ENCODE data around the gene TBC1D22A. TPM values are rescaled to one million over a fixed set of nuclear protein-coding genes. Genes with fewer than 3 reads are reported as not detected.

Gene TBC1D22A
- polyA plus RNA-seq, 1 experiment, result 19.8 TPM

DNA sequence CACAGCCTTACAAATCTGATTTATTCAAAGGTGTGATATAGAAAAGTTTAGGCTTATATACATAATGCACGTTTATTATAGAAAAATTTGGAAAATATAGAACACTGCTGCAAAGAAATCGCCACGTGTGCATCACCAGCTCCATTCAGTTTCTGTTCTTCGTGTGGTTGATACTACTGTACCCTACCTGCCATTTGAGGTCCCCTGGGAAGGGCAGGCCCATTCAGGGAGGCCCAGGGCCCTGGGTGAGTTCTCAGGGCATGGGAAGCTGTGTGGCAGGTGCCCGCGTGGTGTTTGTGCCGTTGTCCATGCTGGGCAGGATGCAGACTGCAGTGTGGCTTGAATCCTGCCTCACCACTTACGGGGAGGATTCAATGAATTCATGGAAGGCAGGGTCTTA, 60.8 kb downstream of the TBC1D22A start:
- no peak for DNase-seq (ENCODE audit: low read depth, low spot score)
- ChIA-PET POLR2A (no interaction called here), CTCF (interaction anchor here (1.0 kb wide), 1 partner anchor 24 kb away, joined by 3 read pairs; no protein-coding TSS in a partner anchor)
- Histone ChIP-seq H3K27ac (ENCODE audit: low read depth, low read length) (no peak overlapping the region), H3K4me3 (ENCODE audit: low read depth, low read length) (no peak overlapping the region), H3K27me3 (ENCODE audit: control insufficient read depth, insufficient read depth, low read length) (no peaks in the 10 kb centered on the region), H3K9me3 (ENCODE audit: control insufficient read depth, insufficient read depth, low read length) (no peaks in the 10 kb centered on the region; the same call in 1 of the 2 replicates)
- TF ChIP-seq, protein P1, sequence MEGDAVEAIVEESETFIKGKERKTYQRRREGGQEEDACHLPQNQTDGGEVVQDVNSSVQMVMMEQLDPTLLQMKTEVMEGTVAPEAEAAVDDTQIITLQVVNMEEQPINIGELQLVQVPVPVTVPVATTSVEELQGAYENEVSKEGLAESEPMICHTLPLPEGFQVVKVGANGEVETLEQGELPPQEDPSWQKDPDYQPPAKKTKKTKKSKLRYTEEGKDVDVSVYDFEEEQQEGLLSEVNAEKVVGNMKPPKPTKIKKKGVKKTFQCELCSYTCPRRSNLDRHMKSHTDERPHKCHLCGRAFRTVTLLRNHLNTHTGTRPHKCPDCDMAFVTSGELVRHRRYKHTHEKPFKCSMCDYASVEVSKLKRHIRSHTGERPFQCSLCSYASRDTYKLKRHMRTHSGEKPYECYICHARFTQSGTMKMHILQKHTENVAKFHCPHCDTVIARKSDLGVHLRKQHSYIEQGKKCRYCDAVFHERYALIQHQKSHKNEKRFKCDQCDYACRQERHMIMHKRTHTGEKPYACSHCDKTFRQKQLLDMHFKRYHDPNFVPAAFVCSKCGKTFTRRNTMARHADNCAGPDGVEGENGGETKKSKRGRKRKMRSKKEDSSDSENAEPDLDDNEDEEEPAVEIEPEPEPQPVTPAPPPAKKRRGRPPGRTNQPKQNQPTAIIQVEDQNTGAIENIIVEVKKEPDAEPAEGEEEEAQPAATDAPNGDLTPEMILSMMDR (IDR thresholded peaks at IDR 0.05; ENCODE audit: low read depth, low read length), result no peak

DNA sequence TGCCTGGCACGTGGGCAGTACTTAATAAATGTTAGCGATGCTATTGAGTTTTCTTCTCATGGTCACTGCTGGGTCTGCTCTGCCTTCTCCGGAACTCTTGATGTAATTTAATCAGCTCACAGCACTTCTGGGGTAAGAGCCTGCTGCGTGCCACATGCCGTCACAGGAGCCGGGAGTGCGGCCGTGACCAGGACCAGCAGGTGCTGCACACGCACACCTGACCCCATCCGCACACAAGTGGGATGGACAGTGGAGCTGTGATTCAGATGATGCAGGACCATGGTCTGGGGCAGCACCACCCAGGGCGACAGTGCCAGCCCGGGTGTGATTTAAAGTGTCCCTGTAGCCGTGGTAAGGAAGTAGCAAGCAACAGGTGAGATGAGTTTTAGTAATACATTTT, 61.2 kb downstream of the TBC1D22A start:
- Histone ChIP-seq H3K27me3 (ENCODE audit: control insufficient read depth, insufficient read depth, low read length) (no peaks in the 10 kb centered on the region), H3K4me3 (ENCODE audit: low read depth, low read length) (no peak overlapping the region), H3K27ac (ENCODE audit: low read depth, low read length) (no peak overlapping the region), H3K9me3 (ENCODE audit: control insufficient read depth, insufficient read depth, low read length) (no peaks in the 10 kb centered on the region; the same call in 1 of the 2 replicates)
- CTCF ChIA-PET, result interaction anchor here (1.0 kb wide), 1 partner anchor 25 kb away, joined by 3 read pairs; no protein-coding TSS in a partner anchor
- POLR2A ChIA-PET, result no interaction called here
- TF ChIP-seq, protein P1 (IDR thresholded peaks at IDR 0.05; ENCODE audit: low read depth, low read length), result no peak
- no peak for DNase-seq (ENCODE audit: low read depth, low spot score)

DNA sequence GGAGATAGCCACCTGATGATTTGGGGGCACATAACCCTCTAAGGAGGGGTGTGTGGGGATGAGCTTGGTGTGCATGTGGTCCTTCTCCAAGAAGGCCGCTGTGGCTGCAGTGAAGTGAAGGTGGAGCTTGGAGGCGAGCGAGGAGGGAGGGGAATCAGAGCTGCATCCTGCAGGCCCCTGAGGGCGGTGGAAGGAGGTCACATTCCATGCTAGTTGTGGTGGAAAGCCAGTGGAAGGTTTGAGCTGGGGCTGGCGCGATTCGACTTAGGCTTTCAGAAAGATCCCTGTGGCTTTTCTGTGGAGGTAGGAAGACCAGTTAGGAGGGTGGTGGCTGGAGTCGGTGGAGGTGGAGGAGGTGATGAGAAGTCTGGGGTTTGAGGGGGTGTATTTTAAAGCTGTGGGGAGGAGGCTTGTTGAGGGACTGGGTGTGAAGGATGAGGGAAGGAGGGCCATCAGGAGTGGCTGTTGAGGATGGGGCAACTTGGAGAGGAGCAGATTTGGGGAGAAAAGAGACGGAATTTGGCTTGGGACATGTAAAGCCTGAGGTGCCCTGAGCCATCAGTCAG, 62.0 kb downstream of the TBC1D22A start:
- no peak for DNase-seq (ENCODE audit: low read depth, low spot score)
- CTCF ChIA-PET, result interaction anchor here (0.6 to 1.0 kb wide), 3 partner anchors 23 to 965 kb away, joined by 3 to 7 read pairs (median 4); no protein-coding TSS in a partner anchor
- no peaks in the 10 kb centered on the region; the same call in 1 of the 2 replicates for H3K9me3 ChIP-seq (ENCODE audit: control insufficient read depth, insufficient read depth, low read length)
- no peak overlapping the region for H3K27ac ChIP-seq (ENCODE audit: low read depth, low read length)
- no peaks in the 10 kb centered on the region for H3K27me3 ChIP-seq (ENCODE audit: control insufficient read depth, insufficient read depth, low read length)
- POLR2A ChIA-PET, result no interaction called here
- H3K4me3 ChIP-seq (ENCODE audit: low read depth, low read length), result no peak overlapping the region
- TF ChIP-seq, protein P1 (IDR thresholded peaks at IDR 0.05; ENCODE audit: low read depth, low read length), result no peak

DNA sequence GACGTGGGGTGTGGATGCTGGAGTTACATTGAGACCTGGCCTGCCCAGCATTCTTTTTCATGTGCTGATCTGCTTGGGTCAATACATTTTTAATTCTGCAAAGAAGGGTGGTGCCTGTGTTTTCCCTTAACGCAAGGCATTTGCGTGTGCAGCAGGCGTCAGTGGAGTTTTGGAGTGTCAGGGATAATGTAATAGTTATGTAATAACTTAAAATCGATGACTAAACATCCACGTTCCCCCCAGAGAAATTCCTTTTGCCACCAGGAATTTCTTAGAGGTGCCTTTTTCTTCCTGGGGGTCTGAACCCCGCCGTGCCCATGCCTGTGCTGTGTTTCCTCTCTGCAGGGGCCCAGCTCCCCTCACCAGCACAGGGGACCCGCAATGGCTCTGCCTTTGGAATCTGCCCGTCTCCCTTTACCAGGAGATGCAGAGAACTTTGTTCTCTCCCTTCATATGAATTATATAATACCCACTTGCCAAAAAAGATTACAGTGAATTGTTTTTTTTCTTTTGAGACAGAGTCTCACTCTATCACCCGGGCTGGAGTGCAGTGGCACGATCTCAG, 62.6 kb downstream of the TBC1D22A start:
- H3K9me3 ChIP-seq (ENCODE audit: control insufficient read depth, insufficient read depth, low read length), result no peaks in the 10 kb centered on the region; the same call in 1 of the 2 replicates
- no peak overlapping the region for H3K27ac ChIP-seq (ENCODE audit: low read depth, low read length)
- CTCF ChIA-PET, result interaction anchor here (0.6 to 1.0 kb wide), 2 partner anchors 24 to 965 kb away, joined by 4 to 7 read pairs; no protein-coding TSS in a partner anchor
- TF ChIP-seq, protein P1 (IDR thresholded peaks at IDR 0.05; ENCODE audit: low read depth, low read length), result no peak
- no peak overlapping the region for H3K4me3 ChIP-seq (ENCODE audit: low read depth, low read length)
- POLR2A ChIA-PET, result no interaction called here
- no peak for DNase-seq (ENCODE audit: low read depth, low spot score)
- H3K27me3 ChIP-seq (ENCODE audit: control insufficient read depth, insufficient read depth, low read length), result no peaks in the 10 kb centered on the region

DNA sequence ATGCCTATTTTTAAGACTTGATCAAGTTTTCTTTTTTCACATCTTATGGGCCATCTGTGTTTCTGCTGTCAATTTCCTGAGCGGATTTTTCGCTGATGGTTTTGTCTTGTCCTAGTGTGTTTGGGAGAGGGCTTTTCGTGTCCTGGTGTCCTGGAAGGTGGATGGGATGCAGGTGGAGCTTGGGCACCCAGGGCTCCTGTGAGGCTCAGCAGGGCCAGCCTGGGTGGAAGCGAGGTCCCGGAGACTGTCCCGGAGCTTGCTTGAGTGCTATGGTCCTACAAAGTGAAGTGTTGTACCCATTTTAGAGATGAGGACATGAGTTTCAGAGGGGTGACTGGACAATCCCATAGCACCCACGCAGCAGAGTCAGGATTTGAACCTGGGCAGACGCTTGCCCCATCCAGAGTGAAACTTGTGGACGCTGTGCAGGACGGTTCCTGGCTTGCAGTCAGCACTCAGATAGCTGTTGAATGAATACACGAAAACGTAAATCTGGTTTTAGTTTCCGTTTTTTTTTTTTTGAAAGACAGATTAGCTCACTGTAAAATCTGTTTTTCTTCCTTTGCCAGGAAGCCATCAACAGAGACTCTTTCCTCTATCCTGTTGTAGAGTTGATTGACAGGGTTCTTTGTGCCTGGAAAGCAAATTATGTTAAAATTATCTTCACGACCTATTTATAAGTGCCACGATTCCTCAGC, 64.1 kb downstream of the TBC1D22A start:
- Histone ChIP-seq H3K9me3 (ENCODE audit: control insufficient read depth, insufficient read depth, low read length) (no peaks in the 10 kb centered on the region; the same call in 1 of the 2 replicates), H3K4me3 (ENCODE audit: low read depth, low read length) (no peak overlapping the region), H3K27me3 (ENCODE audit: control insufficient read depth, insufficient read depth, low read length) (no peaks in the 10 kb centered on the region), H3K27ac (ENCODE audit: low read depth, low read length) (no peak overlapping the region)
- DNase-seq (ENCODE audit: low read depth, low spot score), result no peak
- TF ChIP-seq, protein P1 (IDR thresholded peaks at IDR 0.05; ENCODE audit: low read depth, low read length), result no peak
- ChIA-PET CTCF (interaction anchor here (0.6 to 1.5 kb wide), 4 partner anchors 18 to 28 kb away, joined by 3 to 4 read pairs (median 4); no protein-coding TSS in a partner anchor), POLR2A (no interaction called here)

Data from AG04450 (cell line).